KMS-11 (cell line): Measurements from ENCODE around the gene TMEM52.

ENCODE experiments used
- H2AFZ ChIP-seq: fragments of 200-600 bp; sonication (generic); 2 replicates; pipeline ENCODE4 v1.6.1; 2016; ENCODE audit warnings: antibody characterized with exemption, mixed run types, low read depth
- H3K27ac ChIP-seq: fragments of 200-600 bp; sonication (generic); 2 replicates; pipeline ENCODE4 v1.6.1; 2016; ENCODE audit warnings: mild to moderate bottlenecking, mixed run types
- H3K27me3 ChIP-seq: fragments of 200-600 bp; sonication (generic); 2 replicates; pipeline ENCODE4 v1.6.1; 2017; ENCODE audit warnings: mild to moderate bottlenecking, low read depth, mixed run types, moderate library complexity; ENCODE audit not compliant: insufficient read depth
- H3K36me3 ChIP-seq: fragments of 200-600 bp; sonication (generic); 2 replicates; pipeline ENCODE4 v1.6.1; 2017; ENCODE audit warnings: mild to moderate bottlenecking, mixed run types; ENCODE audit not compliant: insufficient read depth
- H3K4me1 ChIP-seq: fragments of 200-600 bp; sonication (generic); 2 replicates; pipeline ENCODE4 v1.6.1; 2016; ENCODE audit warnings: mild to moderate bottlenecking, low read depth, mixed run types; ENCODE audit not compliant: poor library complexity, severe bottlenecking
- H3K4me2 ChIP-seq: fragments of 200-600 bp; sonication (generic); 2 replicates; pipeline ENCODE4 v1.7.0; 2016; ENCODE audit warnings: mild to moderate bottlenecking, mixed run types
- H3K4me3 ChIP-seq: fragments of 200-600 bp; sonication (generic); IDR thresholded peaks from 2 replicates; pipeline ENCODE4 v1.6.1; 2017; ENCODE audit warnings: low read depth, low read length, mixed read lengths; ENCODE audit not compliant: insufficient read depth
- H3K79me2 ChIP-seq: fragments of 200-600 bp; sonication (generic); 2 replicates; pipeline ENCODE4 v1.6.1; 2016; ENCODE audit warnings: low read depth, mixed run types; ENCODE audit not compliant: insufficient read depth
- H3K9ac ChIP-seq: fragments of 200-600 bp; sonication (generic); 2 replicates; pipeline ENCODE4 v1.6.1; 2016; ENCODE audit warnings: mild to moderate bottlenecking, mixed run types
- H4K20me1 ChIP-seq: fragments of 200-600 bp; sonication (generic); 2 replicates; pipeline ENCODE4 v1.6.1; 2016; ENCODE audit warnings: mild to moderate bottlenecking, mixed run types; ENCODE audit not compliant: insufficient read depth
- TF ChIP-seq, protein P1 (sequence below): fragments of 200-600 bp; sonication (generic); conservative IDR thresholded peaks from 2 replicates; pipeline ENCODE4 v1.6.1; 2017; ENCODE audit warnings: low read depth, mild to moderate bottlenecking, antibody characterized with exemption, low read length, moderate library complexity, mixed read lengths

Gene TMEM52

DNA sequence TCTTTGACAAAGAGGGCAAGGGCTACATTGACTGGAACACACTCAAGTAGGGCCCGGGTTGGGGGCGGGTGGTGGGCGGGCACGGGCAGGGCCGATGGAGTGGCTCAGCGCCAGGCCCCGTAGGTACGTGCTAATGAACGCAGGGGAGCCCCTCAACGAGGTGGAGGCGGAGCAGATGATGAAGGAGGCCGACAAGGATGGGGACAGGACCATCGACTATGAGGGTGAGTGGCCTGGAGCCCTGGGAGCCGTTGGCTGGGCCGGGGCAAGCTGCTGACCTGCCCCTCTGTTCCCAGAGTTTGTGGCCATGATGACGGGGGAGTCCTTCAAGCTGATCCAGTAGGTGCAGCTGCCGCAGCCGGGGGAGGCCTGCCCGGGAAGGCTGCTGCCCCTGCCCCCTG lies 2.2 kb downstream of the TMEM52 start:
- Histone ChIP-seq H3K27ac (no peak overlapping the region), H3K27me3 (peaks cover 8% of the 10 kb centered on the region; the same call in 1 of the 2 replicates), H3K4me2 (no peak overlapping the region), H3K9ac (no peak overlapping the region), H3K36me3 (no peaks in the 10 kb centered on the region), H2AFZ (no peak overlapping the region), H3K4me3 (no peak overlapping the region), H3K79me2 (no peaks in the 10 kb centered on the region), H4K20me1 (no peaks in the 10 kb centered on the region), H3K4me1 (peaks cover 10% of the 10 kb centered on the region)
- TF ChIP-seq, protein P1, sequence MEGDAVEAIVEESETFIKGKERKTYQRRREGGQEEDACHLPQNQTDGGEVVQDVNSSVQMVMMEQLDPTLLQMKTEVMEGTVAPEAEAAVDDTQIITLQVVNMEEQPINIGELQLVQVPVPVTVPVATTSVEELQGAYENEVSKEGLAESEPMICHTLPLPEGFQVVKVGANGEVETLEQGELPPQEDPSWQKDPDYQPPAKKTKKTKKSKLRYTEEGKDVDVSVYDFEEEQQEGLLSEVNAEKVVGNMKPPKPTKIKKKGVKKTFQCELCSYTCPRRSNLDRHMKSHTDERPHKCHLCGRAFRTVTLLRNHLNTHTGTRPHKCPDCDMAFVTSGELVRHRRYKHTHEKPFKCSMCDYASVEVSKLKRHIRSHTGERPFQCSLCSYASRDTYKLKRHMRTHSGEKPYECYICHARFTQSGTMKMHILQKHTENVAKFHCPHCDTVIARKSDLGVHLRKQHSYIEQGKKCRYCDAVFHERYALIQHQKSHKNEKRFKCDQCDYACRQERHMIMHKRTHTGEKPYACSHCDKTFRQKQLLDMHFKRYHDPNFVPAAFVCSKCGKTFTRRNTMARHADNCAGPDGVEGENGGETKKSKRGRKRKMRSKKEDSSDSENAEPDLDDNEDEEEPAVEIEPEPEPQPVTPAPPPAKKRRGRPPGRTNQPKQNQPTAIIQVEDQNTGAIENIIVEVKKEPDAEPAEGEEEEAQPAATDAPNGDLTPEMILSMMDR: no peak

GRCh38 chr1:1915911-1916840 lies 2.9 kb downstream of the TMEM52 start:
- no peaks in the 10 kb centered on the region for H4K20me1 ChIP-seq
- TF ChIP-seq, protein P1: no peak
- no peak overlapping the region for H3K27ac ChIP-seq
- H3K36me3 ChIP-seq: no peaks in the 10 kb centered on the region
- H2AFZ ChIP-seq: no peak overlapping the region
- H3K4me3 ChIP-seq: no peak overlapping the region
- H3K27me3 ChIP-seq: peaks cover 4% of the 10 kb centered on the region; the same call in 1 of the 2 replicates
- H3K4me2 ChIP-seq: no peak overlapping the region
- no peaks in the 10 kb centered on the region for H3K79me2 ChIP-seq
- peaks cover 10% of the 10 kb centered on the region for H3K4me1 ChIP-seq
- no peak overlapping the region for H3K9ac ChIP-seq

- no peak within 1 kb of the TSS for H3K4me3 ChIP-seq
- no peak within 1 kb of the TSS for H3K27ac ChIP-seq
- no peak within 1 kb of the TSS for H3K4me2 ChIP-seq
- no peaks in the 10 kb centered on the region for H3K36me3 ChIP-seq
- no peak within 1 kb of the TSS for H3K9ac ChIP-seq
- H2AFZ ChIP-seq: no peak within 1 kb of the TSS
- peaks cover 19% of the 10 kb centered on the region for H3K4me1 ChIP-seq
- no peaks in the 10 kb centered on the region for H4K20me1 ChIP-seq
- no peaks in the 10 kb centered on the region for H3K27me3 ChIP-seq
- no peaks in the 10 kb centered on the region for H3K79me2 ChIP-seq
- TF ChIP-seq, protein P1: no peak
Measured at GRCh38 chr1:1914971-1915692, 3.9 kb downstream of the TMEM52 start, which contains the start of gene CALML6. TSS of gene CALML6 (plus strand) at chr1:1915260. CDS start at chr1:1915281, 21 bp downstream.

DNA sequence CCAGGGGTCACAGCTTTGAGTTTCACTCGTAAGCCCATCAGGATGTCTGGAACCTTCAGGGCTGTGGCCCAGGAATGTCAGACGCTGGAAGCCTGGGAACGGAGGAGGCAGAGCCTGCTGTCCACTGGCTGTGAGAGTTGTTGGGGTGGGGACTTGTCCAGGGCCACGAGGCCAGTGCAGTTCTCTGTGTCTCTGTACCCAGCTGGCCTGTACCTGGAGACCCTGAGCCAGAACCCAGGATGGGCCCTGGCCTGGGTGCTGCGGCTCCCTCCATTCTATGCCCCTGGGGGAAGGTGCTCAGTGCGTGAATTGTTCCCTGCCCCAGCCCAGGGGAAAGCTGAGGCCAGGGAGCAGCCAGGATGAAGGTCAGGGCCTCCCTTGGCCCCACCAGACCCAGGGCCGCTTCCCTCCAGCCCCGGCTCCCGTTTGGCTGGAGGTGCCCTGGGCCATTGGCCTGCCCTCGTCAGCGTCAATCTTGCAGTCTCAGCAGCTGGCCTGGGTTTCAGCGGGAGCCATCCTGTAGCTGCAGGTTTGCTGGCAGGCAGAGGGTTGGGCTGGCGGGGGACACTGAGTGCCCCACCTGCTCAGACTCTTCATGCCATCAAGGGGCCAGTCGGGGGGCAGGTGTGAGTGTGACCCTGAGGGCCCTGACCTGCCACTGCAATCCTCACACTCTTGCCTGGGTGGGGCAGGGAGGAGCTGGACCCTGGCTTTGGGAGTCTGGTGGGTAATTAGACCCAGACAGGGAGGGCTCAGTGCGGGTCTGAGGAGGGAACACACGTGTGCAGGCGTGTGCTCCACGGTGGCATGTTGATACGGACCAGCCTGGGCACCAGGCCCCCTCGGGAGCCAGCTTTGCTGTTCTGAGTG lies 4.7 kb downstream of the TMEM52 start:
- H3K36me3 ChIP-seq: no peaks in the 10 kb centered on the region
- no peak overlapping the region for H2AFZ ChIP-seq
- TF ChIP-seq, protein P1: no peak

More for the DNA sequence above, 4.7 kb downstream of the TMEM52 start:
- no peaks in the 10 kb centered on the region for H3K79me2 ChIP-seq
- H3K4me2 ChIP-seq: no peak overlapping the region
- no peak overlapping the region for H3K27ac ChIP-seq
- H3K4me1 ChIP-seq: peaks cover 27% of the 10 kb centered on the region
- H3K27me3 ChIP-seq: no peaks in the 10 kb centered on the region
- H3K9ac ChIP-seq: no peak overlapping the region
- H4K20me1 ChIP-seq: no peaks in the 10 kb centered on the region
- no peak overlapping the region for H3K4me3 ChIP-seq
